ENCODE data around the gene DLK1.

The DLK1 gene

GRCh38 chr14:100726550-100727085 lies at the start of gene DLK1:
TSS of gene DLK1 (plus strand) at chr14:100726892. CDS start at chr14:100727069, 177 bp downstream.
- Histone ChIP-seq H3K36me3 (ENCODE audit: insufficient read depth, low read length) (no peaks in the 10 kb centered on the region), H3K9ac (ENCODE audit: low read depth, low read length) (peak within 1 kb of the TSS; percentile 41; the same call in 1 of the 2 replicates), H3K4me1 (ENCODE audit: insufficient read depth, low read length) (peaks cover 4% of the 10 kb centered on the region; the same call in 1 of the 2 replicates)

GRCh38 chr14:100677152-100677551 lies 49.5 kb upstream of the DLK1 start:
- Histone ChIP-seq H3K4me1 (ENCODE audit: insufficient read depth, low read length) (peaks cover 17% of the 10 kb centered on the region; the same call in 1 of the 2 replicates), H3K36me3 (ENCODE audit: insufficient read depth, low read length) (no peaks in the 10 kb centered on the region), H3K9me3 (ENCODE audit: control insufficient read depth, insufficient read depth, low read length) (peaks cover 7% of the 10 kb centered on the region; the same call in 1 of the 2 replicates), H3K9ac (ENCODE audit: low read depth, low read length) (no peak overlapping the region)

More at GRCh38 chr14:100726550-100727085, at the start of gene DLK1:
- no peaks in the 10 kb centered on the region for H3K9me3 ChIP-seq (ENCODE audit: control insufficient read depth, insufficient read depth, low read length)

GRCh38 chr14:100677554-100678468 lies 48.9 kb upstream of the DLK1 start:
- Histone ChIP-seq H3K9me3 (ENCODE audit: control insufficient read depth, insufficient read depth, low read length) (peaks cover 7% of the 10 kb centered on the region; the same call in 1 of the 2 replicates), H3K36me3 (ENCODE audit: insufficient read depth, low read length) (no peaks in the 10 kb centered on the region), H3K4me1 (ENCODE audit: insufficient read depth, low read length) (peaks cover 14% of the 10 kb centered on the region; the same call in 1 of the 2 replicates), H3K9ac (ENCODE audit: low read depth, low read length) (no peak overlapping the region)

GRCh38 chr14:100678469-100678828 lies 48.2 kb upstream of the DLK1 start:
- Histone ChIP-seq H3K36me3 (ENCODE audit: insufficient read depth, low read length) (no peaks in the 10 kb centered on the region), H3K9ac (ENCODE audit: low read depth, low read length) (no peak overlapping the region), H3K4me1 (ENCODE audit: insufficient read depth, low read length) (peaks cover 11% of the 10 kb centered on the region; the same call in 1 of the 2 replicates), H3K9me3 (ENCODE audit: control insufficient read depth, insufficient read depth, low read length) (peaks cover 7% of the 10 kb centered on the region; the same call in 1 of the 2 replicates)

GRCh38 chr14:100679153-100679552 lies 47.5 kb upstream of the DLK1 start:
- no peak overlapping the region for H3K9ac ChIP-seq (ENCODE audit: low read depth, low read length)
- peaks cover 11% of the 10 kb centered on the region; the same call in 1 of the 2 replicates for H3K4me1 ChIP-seq (ENCODE audit: insufficient read depth, low read length)
- peaks cover 1% of the 10 kb centered on the region; the same call in 1 of the 2 replicates for H3K9me3 ChIP-seq (ENCODE audit: control insufficient read depth, insufficient read depth, low read length)
- H3K36me3 ChIP-seq (ENCODE audit: insufficient read depth, low read length), result no peaks in the 10 kb centered on the region

GRCh38 chr14:100679707-100680438 lies 46.8 kb upstream of the DLK1 start:
- Histone ChIP-seq H3K36me3 (ENCODE audit: insufficient read depth, low read length) (no peaks in the 10 kb centered on the region), H3K9me3 (ENCODE audit: control insufficient read depth, insufficient read depth, low read length) (no peaks in the 10 kb centered on the region), H3K9ac (ENCODE audit: low read depth, low read length) (no peak overlapping the region), H3K4me1 (ENCODE audit: insufficient read depth, low read length) (peaks cover 11% of the 10 kb centered on the region; the same call in 1 of the 2 replicates)

GRCh38 chr14:100680439-100681051 lies 46.1 kb upstream of the DLK1 start:
- H3K36me3 ChIP-seq (ENCODE audit: insufficient read depth, low read length), result no peaks in the 10 kb centered on the region
- H3K4me1 ChIP-seq (ENCODE audit: insufficient read depth, low read length), result peaks cover 11% of the 10 kb centered on the region; the same call in 1 of the 2 replicates
- no peak overlapping the region for H3K9ac ChIP-seq (ENCODE audit: low read depth, low read length)
- no peaks in the 10 kb centered on the region for H3K9me3 ChIP-seq (ENCODE audit: control insufficient read depth, insufficient read depth, low read length)

GRCh38 chr14:100681111-100681510 lies 45.6 kb upstream of the DLK1 start:
- H3K9ac ChIP-seq (ENCODE audit: low read depth, low read length), result no peak overlapping the region
- peaks cover 11% of the 10 kb centered on the region; the same call in 1 of the 2 replicates for H3K4me1 ChIP-seq (ENCODE audit: insufficient read depth, low read length)
- H3K36me3 ChIP-seq (ENCODE audit: insufficient read depth, low read length), result no peaks in the 10 kb centered on the region
- no peaks in the 10 kb centered on the region for H3K9me3 ChIP-seq (ENCODE audit: control insufficient read depth, insufficient read depth, low read length)

GRCh38 chr14:100682749-100683148 lies 43.9 kb upstream of the DLK1 start:
- H3K9me3 ChIP-seq (ENCODE audit: control insufficient read depth, insufficient read depth, low read length), result no peaks in the 10 kb centered on the region

GRCh38 chr14:100683578-100683977 lies 43.1 kb upstream of the DLK1 start:
- Histone ChIP-seq H3K4me1 (ENCODE audit: insufficient read depth, low read length) (peaks cover 21% of the 10 kb centered on the region; the same call in 1 of the 2 replicates), H3K36me3 (ENCODE audit: insufficient read depth, low read length) (no peaks in the 10 kb centered on the region), H3K9ac (ENCODE audit: low read depth, low read length) (no peak overlapping the region), H3K9me3 (ENCODE audit: control insufficient read depth, insufficient read depth, low read length) (no peaks in the 10 kb centered on the region)

More at GRCh38 chr14:100682749-100683148, 43.9 kb upstream of the DLK1 start:
- no peak overlapping the region for H3K9ac ChIP-seq (ENCODE audit: low read depth, low read length)
- H3K4me1 ChIP-seq (ENCODE audit: insufficient read depth, low read length), result peaks cover 15% of the 10 kb centered on the region; the same call in 1 of the 2 replicates
- H3K36me3 ChIP-seq (ENCODE audit: insufficient read depth, low read length), result no peaks in the 10 kb centered on the region

- no peaks in the 10 kb centered on the region for H3K36me3 ChIP-seq (ENCODE audit: insufficient read depth, low read length)
- no peak overlapping the region for H3K9ac ChIP-seq (ENCODE audit: low read depth, low read length)
- H3K4me1 ChIP-seq (ENCODE audit: insufficient read depth, low read length), result peaks cover 25% of the 10 kb centered on the region
- no peaks in the 10 kb centered on the region for H3K9me3 ChIP-seq (ENCODE audit: control insufficient read depth, insufficient read depth, low read length)
Measured at GRCh38 chr14:100684154-100684553, 42.5 kb upstream of the DLK1 start.

- H3K4me1 ChIP-seq (ENCODE audit: insufficient read depth, low read length), result peaks cover 26% of the 10 kb centered on the region
- no peak overlapping the region for H3K9ac ChIP-seq (ENCODE audit: low read depth, low read length)
- H3K9me3 ChIP-seq (ENCODE audit: control insufficient read depth, insufficient read depth, low read length), result no peaks in the 10 kb centered on the region
Measured at GRCh38 chr14:100684961-100685360, 41.7 kb upstream of the DLK1 start.

GRCh38 chr14:100686858-100687257 lies 39.8 kb upstream of the DLK1 start:
- Histone ChIP-seq H3K4me1 (ENCODE audit: insufficient read depth, low read length) (peaks cover 22% of the 10 kb centered on the region), H3K36me3 (ENCODE audit: insufficient read depth, low read length) (no peaks in the 10 kb centered on the region), H3K9ac (ENCODE audit: low read depth, low read length) (no peak overlapping the region), H3K9me3 (ENCODE audit: control insufficient read depth, insufficient read depth, low read length) (no peaks in the 10 kb centered on the region)

More at GRCh38 chr14:100684961-100685360, 41.7 kb upstream of the DLK1 start:
- H3K36me3 ChIP-seq (ENCODE audit: insufficient read depth, low read length), result no peaks in the 10 kb centered on the region

- no peak overlapping the region for H3K9ac ChIP-seq (ENCODE audit: low read depth, low read length)
- H3K9me3 ChIP-seq (ENCODE audit: control insufficient read depth, insufficient read depth, low read length), result no peaks in the 10 kb centered on the region
- peaks cover 26% of the 10 kb centered on the region for H3K4me1 ChIP-seq (ENCODE audit: insufficient read depth, low read length)
- H3K36me3 ChIP-seq (ENCODE audit: insufficient read depth, low read length), result no peaks in the 10 kb centered on the region
Measured at GRCh38 chr14:100687386-100687785, 39.3 kb upstream of the DLK1 start.
